Midbrain (tissue), 1 donor: ENCODE measurements around the gene ZDHHC15.
"Not testable (repeated sequence)": the region's sequence is repeated elsewhere in the genome, so short reads cannot be mapped to it uniquely, and the experiment has no call there.

Experiments
- DNase-seq: peaks from one replicate; lab custom pipeline; 2025; lab: John Stamatoyannopoulos, UW

Gene ZDHHC15, protein sequence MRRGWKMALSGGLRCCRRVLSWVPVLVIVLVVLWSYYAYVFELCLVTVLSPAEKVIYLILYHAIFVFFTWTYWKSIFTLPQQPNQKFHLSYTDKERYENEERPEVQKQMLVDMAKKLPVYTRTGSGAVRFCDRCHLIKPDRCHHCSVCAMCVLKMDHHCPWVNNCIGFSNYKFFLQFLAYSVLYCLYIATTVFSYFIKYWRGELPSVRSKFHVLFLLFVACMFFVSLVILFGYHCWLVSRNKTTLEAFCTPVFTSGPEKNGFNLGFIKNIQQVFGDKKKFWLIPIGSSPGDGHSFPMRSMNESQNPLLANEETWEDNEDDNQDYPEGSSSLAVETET

DNA sequence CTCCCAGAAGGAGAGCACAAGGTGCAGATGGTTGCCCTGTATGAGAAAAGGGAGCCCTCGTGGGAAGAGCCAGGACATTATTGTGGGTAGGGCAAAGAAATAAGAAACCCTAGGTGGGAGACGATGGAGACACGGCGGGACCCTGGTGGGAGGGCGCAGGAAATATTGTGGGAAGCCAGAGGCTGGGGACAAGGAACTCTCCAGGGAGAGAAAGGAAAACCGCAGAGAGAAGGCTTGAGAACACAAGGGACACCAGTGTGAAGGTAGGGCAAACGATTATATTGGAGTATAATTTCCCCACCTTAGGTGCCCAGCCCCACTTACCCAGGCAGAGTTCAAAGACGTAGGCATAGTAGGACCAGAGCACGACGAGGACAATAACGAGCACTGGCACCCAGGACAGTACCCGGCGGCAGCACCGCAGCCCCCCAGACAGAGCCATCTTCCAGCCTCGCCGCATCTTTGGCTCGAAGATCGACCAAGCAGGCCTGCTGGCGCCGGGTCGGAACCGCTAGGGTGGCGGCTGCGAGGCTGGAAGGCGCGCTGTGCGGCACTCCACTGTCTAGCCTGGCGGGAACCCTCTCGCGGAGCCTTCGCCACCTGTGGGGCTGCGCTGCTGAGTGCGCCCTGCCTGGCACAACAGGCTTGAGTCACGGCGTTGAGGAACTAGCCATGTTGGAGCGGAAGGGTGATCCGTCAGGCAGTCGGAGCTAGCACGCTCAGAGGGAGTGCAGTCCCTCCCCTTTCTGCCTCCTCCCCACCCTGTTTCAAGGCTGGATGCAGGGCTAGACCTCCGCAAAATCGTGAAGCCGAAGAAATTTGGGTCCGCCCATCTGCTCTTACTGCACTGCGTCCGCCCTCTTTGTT, at the start of gene ZDHHC15:
Gene ZDHHC15, minus strand, starts transcription at position 473 of the 867 bp plus-strand sequence. Its CDS starts 13 bp downstream, at position 460.
- DNase-seq: peak; percentile 50

DNA sequence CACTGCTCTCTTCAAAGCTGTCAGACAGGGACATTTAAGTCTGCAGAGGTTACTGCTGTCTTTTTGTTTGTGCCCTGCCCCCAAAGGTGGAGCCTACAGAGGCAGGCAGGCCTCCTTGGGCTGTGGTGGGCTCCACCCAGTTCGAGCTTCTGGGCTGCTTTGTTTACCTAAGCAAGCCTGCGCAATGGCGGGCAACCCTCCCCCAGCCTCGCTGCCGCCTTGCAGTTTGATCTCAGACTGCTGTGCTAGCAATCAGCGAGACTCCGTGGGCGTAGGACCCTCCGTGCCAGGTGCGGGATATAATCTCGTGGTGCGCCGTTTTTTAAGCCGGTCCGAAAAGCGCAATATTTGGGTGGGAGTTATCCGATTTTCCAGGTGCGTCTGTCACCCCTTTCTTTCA, 37.7 kb upstream of the ZDHHC15 start:
- DNase-seq: not testable (repeated sequence)

DNA sequence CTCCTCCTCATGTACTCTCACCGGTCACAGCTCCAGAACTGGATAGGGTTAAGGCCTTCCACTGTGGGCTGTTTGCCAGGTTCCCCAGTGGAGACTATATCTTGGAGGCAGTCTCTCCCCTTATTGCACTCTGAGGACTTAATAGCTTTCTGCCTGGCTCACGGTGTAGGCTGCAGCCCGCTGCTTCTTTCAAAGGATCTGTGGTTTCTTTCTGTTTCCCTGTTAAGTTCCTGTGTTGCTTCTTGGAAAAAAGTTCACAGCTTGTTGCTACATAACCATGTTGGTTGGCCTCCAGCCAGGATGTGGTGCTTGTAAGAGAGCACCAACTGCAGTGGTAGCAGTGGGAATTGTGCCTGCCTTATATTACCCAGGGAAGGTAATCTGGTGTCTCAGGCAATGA, 24.9 kb upstream of the ZDHHC15 start:
- DNase-seq: no peak

DNA sequence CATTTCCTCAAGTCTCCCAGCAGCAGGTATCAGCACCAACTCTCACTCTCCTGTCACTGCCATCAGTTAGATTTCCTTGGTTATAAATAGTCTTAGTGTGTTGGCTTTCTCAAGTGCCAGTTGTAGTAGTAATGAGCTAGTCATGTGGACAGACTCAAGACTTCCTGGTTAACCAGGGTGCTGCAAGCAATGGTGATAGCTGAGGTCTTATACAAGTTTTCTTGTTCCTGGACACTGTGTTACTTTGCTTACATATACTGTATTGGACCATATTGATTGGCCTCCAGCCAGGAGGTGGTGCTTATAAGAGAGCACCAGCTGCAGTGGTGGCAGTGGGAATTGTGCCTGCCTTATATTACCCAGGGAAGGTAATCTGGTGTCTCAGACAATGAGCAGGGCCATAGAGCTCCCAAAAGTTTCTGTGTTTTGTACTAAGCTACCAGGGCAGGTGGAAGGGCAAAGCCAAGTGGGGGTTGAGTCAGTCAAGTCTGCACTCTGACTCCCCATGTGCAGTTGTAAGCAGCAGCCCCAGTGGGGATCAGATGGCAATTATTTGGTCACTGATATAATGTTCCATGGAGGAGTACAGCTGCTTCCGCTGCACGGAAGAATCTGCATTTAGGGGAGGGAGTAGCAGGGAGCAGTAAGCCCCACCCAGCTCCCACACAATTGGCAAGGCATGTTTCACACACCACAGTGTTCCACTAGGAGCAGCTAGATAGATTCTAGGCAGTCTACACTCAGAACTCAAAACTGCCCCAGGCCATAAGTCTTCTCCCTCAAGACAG, 24.1 kb upstream of the ZDHHC15 start:
- DNase-seq: no peak

DNA sequence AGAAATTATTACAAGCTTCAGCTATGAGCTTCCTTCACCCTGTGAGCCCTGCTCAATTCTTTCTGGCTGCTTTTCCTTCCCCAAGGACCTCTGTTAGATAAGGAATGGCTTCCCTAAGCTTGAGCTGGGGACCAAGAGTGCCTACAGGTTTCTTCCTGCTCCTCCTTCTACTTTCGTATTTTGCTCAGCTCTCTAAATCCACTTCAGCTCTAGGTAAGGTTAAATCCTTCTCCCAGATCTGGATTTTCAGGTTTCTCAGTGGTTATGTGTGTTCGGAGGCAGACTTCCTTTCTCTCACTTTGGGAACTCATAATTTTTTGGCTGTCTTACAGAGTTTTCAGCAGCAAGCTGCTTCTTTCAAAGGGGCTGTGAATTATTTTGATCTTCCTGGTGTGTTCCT, 21.9 kb upstream of the ZDHHC15 start:
- DNase-seq: no peak

DNA sequence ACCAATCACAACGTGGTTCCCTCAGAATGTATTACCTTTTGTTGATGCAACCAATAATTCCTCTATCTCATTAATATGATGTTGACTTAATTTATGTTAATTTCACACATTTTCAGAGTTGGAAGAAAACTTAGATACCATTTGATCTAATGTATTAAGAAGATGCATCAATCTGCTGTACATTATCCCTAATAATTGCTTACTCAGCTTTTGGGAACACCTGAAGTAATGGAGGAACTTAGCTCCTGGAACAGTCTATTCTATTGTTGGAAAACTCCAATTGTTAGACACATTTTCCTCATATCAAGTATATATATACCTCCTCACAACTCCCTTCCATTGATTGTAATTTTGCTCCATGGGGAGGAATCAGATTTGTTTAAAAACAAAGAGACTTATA, 38.9 kb downstream of the ZDHHC15 start:
- no peak for DNase-seq

DNA sequence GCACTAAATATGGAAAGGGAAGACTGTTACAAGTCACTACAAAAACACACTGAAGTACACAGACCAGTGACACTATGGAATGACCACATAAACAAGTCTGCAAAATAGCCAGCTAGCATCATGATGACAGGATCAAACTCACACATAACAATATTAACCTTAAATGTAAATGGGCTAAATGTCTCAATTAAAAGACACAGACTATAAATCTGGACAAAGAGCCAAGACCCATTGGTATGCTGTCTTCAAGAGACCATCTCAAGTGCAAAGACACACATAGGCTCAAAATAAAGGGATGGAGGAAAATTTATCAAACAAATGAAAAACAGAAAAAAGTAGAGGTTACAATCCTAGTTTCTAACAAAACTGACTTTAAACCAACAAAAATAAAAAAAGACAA, 61.1 kb downstream of the ZDHHC15 start:
- not testable (repeated sequence) for DNase-seq

DNA sequence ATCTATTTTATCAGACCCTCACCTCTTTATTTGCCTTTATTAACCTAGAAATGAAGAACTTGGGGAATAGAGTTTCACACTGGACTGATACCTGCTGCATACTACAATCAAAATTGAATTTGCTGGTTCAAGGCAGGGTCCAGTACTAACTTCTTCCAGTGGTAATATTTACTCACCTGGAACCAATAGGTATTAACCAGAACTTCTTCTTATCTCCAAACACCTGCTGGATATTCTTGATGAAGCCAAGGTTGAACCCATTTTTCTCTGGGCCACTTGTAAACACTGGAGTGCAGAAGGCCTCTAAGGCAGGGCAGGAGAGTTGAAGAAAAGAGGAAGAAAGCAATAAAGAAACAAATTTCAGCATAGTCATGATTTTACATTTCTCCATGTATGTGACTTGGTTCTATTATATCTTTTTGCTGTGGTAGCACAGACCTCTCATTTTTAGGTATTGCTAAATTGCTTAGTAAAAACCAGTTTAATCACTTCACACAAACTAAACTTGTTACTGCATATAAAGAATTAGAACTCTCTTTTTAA, 101.1 kb downstream of the ZDHHC15 start:
- DNase-seq: no peak

DNA sequence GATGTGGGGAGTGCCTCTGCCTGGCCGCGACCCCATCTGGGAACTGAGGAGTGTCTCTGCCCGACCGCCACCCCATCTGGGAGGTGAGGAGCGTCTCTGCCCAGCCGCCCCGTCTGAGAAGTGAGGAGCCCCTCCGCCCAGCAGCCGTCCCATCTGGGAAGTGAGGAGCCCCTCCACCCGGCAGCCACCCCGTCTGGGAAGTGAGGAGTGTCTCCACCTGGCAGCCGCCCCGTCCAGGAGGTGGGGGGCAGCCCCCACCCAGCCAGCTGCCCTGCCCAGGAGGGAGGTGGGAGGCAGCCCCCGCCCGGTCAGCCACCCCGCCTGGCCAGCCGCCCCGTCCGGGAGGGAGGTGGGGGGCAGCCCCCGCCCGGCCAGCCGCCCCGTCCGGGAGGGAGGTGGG, 115.7 kb downstream of the ZDHHC15 start:
- not testable (repeated sequence) for DNase-seq

DNA sequence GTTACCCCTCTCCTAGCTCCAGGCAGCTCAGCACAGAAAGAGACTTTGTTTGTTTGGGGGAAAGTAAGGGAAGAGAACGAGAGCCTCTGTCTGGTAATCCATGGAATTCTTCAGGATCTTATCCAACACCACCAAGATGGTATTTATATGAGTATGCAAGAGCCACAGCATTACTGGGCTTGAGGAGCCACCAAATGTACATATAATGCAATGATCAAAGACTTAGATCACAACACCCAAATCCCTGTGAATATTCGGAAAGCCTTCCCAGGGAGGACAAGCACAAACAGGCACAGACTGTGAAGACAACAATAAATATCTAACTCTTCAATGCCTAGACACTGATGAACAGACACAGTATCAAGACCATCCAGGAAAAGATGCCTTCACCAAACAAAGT, 132.4 kb downstream of the ZDHHC15 start:
- no peak for DNase-seq

DNA sequence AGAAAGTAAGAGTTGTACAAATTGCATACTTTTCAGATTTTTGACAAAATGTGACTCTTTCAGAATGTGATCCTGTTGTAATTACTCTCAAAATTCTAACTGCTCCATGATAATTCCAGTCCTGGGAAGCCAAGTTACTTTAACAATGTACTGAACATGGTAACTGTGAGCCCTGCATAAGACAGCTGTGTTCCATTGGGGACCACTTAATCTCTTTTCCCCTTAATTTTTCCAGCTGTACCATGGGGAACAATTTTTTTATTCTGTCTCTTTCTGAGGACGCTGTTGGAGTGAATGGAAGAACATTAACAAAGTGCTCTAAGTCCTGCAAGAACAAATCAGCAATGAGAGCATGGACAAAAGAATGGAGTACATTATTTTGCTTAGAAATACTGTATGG, 153.1 kb downstream of the ZDHHC15 start:
- no peak for DNase-seq

DNA sequence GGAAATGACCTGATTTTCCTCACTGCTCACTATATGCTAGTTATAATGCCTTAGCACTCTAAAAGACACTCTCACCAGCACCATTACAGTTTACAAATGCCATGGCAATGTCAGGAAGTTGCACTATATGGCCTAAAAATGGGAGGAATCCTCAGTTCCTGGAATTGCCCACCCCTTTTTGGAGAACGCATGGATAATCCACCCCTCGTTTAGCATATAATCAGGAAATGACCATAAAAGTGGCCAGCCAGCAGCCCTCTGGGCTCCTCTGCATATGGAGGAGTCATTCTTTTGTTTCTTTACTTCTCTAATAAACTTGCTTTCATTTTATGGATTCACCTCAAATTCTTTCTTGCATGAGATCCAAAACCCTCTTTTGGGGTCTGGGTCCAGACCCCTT, 156.0 kb downstream of the ZDHHC15 start:
- no peak for DNase-seq

DNA sequence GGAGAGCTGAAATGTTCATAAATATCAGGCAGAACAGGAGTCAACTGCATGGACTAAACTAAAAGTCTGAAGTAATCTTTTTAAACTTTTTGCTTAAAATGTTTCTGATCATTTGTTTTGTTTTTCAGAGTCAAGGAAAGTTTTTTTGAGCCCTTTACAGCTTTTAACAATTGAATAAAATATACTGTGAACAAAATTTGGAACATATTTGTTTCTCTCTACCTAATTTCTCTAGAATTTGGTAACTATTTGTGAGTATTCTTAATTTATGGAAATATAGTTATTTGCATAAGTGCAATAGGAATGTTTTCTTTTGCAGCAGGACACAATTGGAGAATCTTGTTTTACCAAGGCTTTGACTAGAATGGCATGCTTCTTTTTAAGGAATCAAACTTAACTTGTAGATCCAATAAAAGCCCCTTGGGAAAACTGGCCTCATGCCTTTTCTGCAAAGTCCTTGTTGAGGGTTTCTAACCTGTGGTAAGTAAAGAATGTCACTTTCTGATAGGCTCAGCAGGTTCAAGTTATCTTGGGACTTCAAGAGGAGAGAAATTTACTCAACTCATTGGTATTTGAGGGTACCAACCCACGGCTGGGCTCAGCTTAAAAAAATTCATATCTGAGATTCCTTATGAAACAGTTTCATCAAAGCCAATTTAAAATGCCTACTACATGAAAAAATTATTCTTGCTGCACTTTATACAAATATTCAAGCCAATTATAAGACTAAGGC, 157.4 kb downstream of the ZDHHC15 start:
- DNase-seq: no peak

DNA sequence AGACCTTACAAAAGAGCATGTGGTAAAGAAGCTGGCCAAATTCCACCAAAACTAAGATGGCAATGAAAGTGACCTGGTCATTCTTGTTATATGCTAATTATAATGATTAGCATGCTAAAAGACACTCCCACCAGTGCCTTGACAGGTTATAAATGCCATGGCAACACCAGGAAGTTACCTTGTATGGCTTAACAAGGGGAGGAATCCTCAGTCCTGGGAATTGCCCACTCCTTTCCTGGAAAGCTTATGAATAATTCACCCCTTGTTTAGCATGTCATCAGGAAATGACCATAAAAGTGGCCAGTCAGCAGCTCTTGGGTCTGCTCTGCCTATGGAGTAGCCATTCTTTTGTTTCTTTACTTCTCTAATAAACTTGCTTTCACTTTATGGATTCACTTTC, 161.0 kb downstream of the ZDHHC15 start:
- no peak for DNase-seq

DNA sequence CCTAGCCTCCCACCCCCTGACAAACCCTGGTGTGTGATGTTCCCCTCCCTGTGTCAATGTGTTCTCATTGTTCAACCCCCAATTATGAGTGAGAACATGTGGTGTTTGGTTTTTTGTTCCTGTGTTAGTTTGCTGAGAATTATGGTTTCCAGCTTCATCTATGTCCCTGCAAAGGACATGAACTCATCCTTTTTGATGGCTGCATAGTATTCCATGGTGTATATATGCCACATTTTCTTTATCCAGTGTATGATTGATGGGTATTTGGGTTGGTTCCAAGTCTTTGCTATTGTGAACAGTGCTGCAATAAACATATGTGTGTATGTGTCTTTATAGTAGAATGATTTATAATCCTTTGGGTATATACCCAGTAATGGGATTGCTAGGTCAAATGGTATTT, 174.2 kb downstream of the ZDHHC15 start:
- DNase-seq: not testable (repeated sequence)

DNA sequence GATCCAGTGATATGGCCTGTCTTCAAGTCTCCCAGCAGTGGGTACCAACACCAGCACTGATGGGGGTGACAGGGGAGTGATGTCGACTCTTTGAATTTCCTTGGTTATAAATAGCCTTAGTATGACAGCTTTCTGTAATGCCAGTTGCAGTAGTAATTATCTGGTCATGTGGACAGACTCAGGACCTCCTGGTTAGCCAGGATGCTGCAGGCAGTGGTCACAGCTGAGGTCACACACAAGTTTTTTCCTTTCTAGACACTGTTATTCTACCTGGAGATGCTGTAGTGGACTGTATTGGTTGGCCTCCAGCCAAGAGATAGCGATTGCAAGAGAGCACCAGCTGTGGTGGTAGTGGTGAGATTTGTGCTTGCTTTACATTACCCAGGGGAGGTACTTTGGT, 185.3 kb downstream of the ZDHHC15 start:
- DNase-seq: no peak

DNA sequence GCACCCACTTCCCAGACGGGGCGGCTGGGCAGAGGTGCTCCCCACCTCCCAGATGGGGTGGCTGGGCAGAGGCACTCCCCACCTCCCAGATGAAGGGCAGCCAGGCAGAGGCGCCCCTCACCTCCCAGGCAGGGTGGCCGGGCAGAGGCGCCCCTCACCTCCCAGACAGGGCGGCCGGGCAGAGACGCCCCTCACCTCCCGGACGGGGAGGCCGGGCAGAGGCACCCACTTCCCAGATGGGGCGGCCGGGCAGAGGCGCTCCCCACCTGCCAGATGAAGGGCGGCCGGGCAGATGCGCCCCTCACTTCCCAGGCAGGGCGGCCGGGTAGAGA, 187.7 kb downstream of the ZDHHC15 start:
- DNase-seq: no peak

DNA sequence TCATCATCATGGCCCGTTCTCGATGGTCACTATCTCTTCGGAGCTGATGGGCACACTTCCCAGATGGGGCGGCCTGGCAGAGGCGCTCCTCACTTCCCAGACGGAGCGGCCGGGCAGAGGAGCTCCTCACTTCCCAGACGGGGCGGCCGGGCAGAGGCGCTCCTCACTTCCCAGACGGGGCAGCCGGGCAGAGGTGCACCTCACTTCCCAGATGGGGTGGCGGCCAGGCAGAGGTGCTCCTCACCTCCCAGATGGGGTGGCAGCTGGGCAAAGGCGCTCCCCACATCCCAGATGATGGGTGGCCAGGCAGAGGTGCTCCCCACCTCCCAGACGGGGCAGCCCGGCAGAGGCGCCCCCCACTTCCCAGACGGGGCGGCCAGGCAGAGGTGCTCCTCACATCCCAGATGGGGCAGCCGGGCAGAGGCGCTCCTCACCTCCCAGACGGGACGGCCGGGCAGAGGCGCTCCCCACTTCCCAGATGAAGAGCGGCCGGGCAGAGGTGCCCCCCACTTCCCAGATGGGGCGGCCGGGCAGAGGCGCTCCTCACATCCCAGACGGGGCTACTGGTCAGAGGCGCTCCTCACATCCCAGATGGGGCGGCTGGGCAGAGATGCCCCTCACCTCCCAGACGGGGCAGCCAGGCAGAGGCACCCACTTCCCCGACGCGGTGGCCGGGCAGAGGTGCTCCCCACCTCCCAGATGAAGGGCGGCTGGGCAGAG, 188.3 kb downstream of the ZDHHC15 start:
- not testable (repeated sequence) for DNase-seq

DNA sequence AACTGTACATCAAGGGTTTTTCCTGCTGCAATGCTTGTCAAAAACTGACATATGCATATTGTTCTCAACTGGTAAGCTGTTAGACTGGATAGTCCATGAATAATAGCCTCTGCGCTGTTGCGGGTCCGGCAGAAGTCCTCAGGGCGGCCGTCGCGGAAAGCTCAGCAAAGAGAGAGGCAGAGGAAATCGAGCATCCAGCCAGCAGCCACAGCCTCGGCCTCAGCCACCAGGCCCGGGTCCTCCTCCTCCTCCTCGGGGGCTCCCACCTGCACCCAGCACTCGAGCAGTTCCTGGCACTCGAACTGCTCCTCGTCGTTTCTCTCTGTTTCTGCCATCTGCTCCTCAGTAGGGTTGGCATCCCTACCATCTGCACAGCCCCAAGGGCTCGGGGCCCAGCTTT, 195.2 kb downstream of the ZDHHC15 start:
- DNase-seq: no peak
